Left cardiac atrium (tissue), 4 donors: ENCODE results near the gene NEK7. TPM values are rescaled to one million over a fixed set of nuclear protein-coding genes. Genes with fewer than 3 reads are reported as not detected.
"Not testable (repeated sequence)": the region's sequence is repeated elsewhere in the genome, so short reads cannot be mapped to it uniquely, and the experiment has no call there.

ENCODE experiments used
- ATAC-seq, 2 donors: fragments of 200-7000 bp; cut with Tn5 transposase; one replicate each; pipeline ENCODE4 v1.9.1; 2020; ENCODE audit warnings: mild to moderate bottlenecking in 2 of 2, moderate library complexity in 2 of 2
- DNase-seq: peaks from one replicate; pipeline ENCODE4 v3.0.0-alpha.2; 2020
- intact Hi-C, 2 donors: fragments of 100-400 bp; cut with DNase I; formaldehyde crosslinking; loops; one replicate each; pipeline versions ENCODE4 v1.14.1 to v1.15.1; 2022 to 2023
- total RNA-seq, 2 donors: library from RNA; stranded (reverse); fragmentation: NEBNext Ultra II Directional; extraction: Animal tissue kit (Norgen Biotek cat#: 25700); gene quantifications; one replicate each; pipeline ENCODE4 v1.2.1, GENCODE V29; 2021
- donor health status: DM: no; HTN: yes; CAD: no.
- donor health status: DM: no; HTN: yes; CAD: no; lungs with severe emphysema.
- donor health status: DM: yes; HTN: yes; CAD: no.
- donor health status: Dilated cardiomyopathy.

NEK7 gene
- total RNA-seq, 2 donors from 2014 or later, result 155 TPM

DNA sequence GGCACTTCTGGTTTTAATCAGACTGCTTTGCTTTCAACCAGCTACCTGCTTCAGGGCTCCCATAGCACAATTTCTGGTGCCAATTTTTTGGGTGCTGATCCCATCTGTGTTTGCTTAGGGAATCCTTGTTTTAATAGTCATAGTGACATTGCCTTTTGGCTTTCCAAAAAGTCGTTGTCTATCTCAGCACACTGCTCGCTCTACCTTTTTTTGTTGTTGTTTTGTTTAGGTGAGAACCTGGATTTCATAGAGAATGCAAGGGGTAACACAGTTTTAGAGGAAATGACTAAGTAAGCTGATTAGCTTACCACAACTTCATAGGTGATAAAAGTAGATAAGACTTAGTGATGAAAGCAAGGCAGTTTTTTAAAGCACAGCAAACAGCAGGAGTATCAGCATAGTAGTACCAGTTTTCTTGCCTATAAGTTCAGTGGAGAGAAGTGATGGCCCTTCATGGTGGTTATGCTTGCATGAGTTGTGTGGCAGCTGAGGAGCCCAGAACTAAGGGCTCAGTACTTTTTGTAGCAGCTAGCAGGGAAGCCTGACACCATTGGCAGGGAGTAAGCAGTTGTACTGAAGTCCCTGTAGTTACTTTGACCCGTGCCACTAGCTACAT lies 31.3 kb downstream of the NEK7 start:
- intact Hi-C loops, result no loop called here
- DNase-seq, result no peak
- peak; percentile 44 to 65 for ATAC-seq

GRCh38 chr1:198191117-198191516 lies 34.3 kb downstream of the NEK7 start:
- no peak for DNase-seq
- intact Hi-C loops, result no loop called here
- no peak for ATAC-seq

DNA sequence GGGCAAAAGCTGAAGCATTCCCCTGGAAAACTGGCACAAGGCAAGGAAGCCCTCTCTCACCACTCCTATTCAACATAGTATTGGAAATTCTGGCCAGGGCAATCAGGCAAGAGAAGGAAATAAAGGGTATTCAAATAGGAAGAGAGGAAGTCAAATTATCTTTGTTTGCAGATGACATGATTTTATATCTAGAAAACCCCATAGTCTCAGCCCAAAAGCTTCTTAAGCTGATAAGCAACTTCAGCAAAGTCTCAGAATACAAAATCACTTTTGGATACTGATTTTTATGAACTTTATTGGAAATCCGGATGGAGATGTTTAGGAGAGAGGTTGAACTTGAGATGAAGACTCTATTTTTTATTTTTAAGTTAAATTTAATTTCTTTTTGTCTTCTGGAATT lies 37.1 kb downstream of the NEK7 start:
- DNase-seq, intact Hi-C loops, ATAC-seq: not testable (repeated sequence)

DNA sequence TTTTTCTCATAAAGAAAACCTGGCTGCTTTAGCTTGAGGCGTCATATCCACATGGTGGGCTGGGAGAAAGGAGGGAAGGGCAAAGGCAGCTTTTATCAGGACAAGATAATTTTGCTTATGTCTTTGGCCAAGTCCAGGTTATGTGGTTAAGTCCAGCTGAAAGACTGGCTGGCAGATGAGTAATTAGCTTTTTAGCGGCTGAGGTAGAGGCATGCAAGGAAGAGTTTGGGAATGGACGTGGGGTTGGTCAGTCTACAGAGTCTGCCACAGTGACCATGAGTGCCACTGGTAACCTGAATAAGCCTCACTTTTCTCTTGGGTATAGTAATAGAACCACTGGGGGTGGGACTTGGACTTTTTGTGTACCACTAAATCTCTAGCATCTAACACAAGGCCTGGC lies 39.8 kb downstream of the NEK7 start:
- intact Hi-C loops, result no loop called here
- no peak for DNase-seq
- peak; percentile 50 to 87 for ATAC-seq

- no peak for ATAC-seq
- DNase-seq, result no peak
- intact Hi-C loops, result no loop called here
Observed at GRCh38 chr1:198197285-198197684, 40.5 kb downstream of the NEK7 start.

- DNase-seq (no peak), ATAC-seq (no peak)
- intact Hi-C loops, result no loop called here
Observed at GRCh38 chr1:198199105-198199504, 42.3 kb downstream of the NEK7 start.

GRCh38 chr1:198201956-198202784 lies 45.4 kb downstream of the NEK7 start:
- intact Hi-C loops, result loop anchor here (5.0 to 10.0 kb wide), 4 partner anchors 40 to 153 kb away; partner anchors contain the start of gene NEK7 (in 1 of the 2)
- DNase-seq (no peak), ATAC-seq (no peak)

DNA sequence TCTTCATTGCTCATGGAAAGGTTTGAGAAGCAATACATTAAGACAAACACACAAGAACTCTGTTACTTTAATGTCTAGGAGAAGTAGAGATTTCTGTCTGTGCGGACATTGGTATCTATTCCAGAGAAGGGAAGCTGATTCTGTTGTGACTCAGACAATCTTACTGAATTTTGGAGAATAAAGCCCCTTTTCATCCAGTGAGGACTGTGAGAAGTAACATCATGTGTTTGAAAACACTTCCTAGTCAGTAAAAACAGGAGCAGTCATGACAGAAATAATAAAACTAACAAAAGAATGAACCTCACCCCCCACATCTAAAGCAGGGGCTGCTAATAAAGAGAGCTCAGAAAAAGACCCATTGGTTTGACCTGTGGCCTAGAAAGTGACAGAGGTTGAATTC lies 46.6 kb downstream of the NEK7 start:
- intact Hi-C loops, result loop anchor here (5.0 to 10.0 kb wide), 4 partner anchors 41 to 151 kb away; partner anchors contain the start of gene NEK7 (in 1 of the 2)
- DNase-seq (no peak), ATAC-seq (no peak)

DNA sequence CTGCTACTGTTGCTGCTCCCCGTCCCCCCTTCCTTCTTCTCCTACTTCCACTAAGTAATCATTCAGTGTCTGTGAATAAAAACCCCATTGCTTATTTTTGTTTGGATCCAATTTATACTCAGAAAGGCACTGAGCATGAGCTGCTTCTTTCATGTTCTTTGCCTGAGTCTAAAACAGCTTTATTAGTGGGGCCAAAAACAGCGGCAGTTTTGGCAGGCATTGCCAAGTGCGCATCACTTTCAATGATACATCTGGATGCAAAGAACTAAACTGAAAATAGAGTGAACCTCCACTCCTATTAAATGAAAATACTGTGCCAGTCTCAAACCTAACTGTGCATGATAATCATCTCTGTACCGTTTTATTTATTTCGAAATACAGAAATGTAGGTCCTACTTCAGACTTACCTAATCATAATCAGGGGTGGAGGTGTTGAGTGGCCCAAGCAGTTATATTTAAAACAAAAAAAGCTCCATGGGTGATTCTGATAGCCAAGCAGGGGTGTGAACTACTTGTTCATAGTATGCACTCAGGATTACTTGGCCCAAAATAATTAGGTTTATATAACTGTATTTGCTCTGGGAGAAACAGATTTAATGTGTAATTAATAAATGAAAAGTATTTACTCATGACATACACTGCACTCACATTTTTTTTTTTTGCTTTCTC lies 48.4 kb downstream of the NEK7 start:
- DNase-seq (no peak), ATAC-seq (peak; percentile 60 to 73)
- intact Hi-C loops, result loop anchor here (5.0 to 10.0 kb wide), 3 partner anchors 50 to 262 kb away; partner anchors contain the start of gene NEK7 (in 1 of the 2)

DNA sequence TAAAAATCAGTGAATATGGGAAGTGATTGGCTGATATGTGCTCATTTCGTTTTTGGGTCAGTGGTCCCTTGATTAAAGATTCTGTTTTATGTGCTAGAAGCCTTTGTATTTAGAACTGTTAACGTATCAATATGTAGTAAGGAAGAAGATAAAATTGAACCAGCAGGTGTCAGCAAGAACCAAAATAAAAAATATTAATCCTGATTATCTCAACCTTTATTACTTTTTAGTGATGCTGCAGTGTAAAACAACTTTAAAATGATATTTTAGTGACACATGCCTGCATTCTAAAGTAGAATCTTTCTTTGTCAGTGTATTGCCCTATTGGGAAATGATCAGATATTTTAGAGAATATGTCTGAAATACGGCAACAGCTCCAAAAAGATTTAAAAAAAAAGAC lies 49.5 kb downstream of the NEK7 start:
- ATAC-seq, result no peak
- intact Hi-C loops, result loop anchor here (5.0 to 10.0 kb wide), 3 partner anchors 51 to 261 kb away; partner anchors contain the start of gene NEK7 (in 1 of the 2)
- DNase-seq, result no peak

DNA sequence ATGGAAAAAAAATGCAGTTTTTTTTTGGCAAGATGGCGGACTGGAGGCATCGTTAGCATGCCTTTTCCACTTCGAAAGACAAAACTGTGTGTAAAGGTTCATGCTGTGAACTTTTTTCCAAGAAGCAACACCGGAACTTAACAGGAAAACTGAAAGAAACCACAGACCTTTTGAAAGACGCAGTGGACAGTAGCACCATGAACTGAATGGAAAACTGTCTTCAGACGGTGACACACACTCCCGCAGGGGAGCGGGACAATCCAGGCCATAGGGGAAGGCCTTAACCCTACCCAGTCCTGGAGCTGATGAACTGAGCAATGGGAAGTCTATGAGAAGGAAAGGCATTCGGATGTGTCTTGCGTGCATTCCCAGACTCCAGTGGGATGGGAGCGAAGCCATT lies 54.9 kb downstream of the NEK7 start:
- ATAC-seq (peak in 1 of 2 donors; percentile 28), DNase-seq (no peak)
- intact Hi-C loops, result no loop called here

DNA sequence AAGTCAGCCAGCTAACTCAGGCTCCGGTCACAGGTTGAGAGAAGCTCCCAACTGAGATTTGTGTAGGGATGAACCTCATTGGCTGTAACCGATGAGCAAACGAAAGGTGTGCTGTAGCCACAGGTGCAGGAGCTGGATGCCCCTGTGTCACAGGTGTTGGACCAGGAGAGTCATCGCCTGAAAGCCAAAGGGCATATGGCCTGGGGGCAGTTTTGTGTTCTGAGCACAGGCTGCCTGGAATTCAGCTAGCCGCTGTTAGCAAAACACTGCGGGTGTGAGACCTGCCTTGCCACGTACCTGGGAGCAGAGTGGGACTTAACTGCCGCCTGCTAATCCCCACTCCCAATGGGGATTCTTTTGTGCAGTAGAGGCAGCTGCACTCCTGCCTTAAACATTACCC lies 55.3 kb downstream of the NEK7 start:
- DNase-seq (no peak), ATAC-seq (no peak)
- intact Hi-C loops, result no loop called here

DNA sequence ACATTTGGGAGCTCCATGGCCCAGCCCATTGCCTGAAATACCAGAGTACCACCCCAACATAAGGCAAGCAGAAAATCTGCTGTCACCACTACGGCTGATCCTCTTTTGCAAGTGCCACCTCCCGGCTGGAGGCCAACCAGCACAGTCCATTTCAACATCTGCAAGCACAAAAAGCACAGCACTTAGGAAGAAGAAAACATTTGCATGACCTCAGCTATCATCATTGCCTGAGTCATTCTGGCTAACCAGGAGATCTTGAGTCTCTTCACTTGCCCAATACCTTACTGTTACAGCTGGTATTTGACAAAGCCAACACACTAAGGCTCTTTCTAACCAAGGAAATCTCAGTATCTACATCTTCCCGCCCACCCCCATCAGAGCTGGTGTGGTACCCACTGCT lies 55.9 kb downstream of the NEK7 start:
- DNase-seq, result no peak
- ATAC-seq, result peak in 1 of 2 donors; percentile 88
- intact Hi-C loops, result no loop called here

- intact Hi-C loops, result no loop called here
- DNase-seq (no peak), ATAC-seq (no peak)
Observed at GRCh38 chr1:198214924-198215323, 58.1 kb downstream of the NEK7 start.

GRCh38 chr1:198220428-198220827 lies 63.6 kb downstream of the NEK7 start:
- DNase-seq (no peak), ATAC-seq (peak in 1 of 2 donors; percentile 86)
- intact Hi-C loops, result no loop called here

DNA sequence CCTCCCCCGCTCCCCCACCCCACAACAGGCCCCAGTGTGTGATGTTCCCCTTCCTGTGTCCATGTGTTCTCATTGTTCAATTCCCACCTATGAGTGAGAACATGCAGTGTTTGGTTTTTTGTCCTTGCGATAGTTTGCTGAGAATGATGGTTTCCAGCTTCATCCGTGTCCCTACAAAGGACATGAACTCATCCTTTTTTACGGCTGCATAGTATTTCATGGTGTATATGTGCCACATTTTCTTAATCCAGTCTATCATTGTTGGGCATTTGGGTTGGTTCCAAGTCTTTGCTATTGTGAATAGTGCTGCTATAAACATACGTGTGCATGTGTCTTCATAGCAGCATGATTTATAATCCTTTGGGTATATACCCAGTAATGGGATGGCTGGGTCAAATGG lies 70.2 kb downstream of the NEK7 start:
- ATAC-seq, intact Hi-C loops, DNase-seq: not testable (repeated sequence)

- intact Hi-C loops, ATAC-seq, DNase-seq: not testable (repeated sequence)
Observed at GRCh38 chr1:198227454-198227853, 70.7 kb downstream of the NEK7 start.

- intact Hi-C loops, result no loop called here
- ATAC-seq, result peak in 1 of 2 donors; percentile 30
- DNase-seq, result no peak
Observed at GRCh38 chr1:198228925-198229324, 72.1 kb downstream of the NEK7 start.

DNA sequence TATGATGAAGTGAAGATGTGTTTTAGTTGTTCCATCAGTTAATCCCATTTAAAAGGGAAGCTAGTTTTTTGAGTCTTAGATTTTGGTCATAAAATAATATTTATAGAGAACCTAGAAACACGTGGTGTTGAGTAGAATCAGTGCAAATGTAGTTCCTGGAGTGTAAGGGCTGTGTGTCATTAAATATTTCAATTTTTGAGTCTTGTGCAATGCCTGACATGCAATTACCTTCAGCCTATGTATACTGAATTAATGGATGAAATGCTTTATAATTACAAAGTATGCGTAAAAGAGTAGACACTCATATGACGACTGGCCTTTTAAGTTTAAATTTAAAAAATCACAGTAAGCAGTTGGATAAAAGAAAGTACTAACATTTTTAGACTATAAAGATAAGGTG lies 75.0 kb downstream of the NEK7 start:
- DNase-seq (no peak), ATAC-seq (no peak)
- intact Hi-C loops, result no loop called here

DNA sequence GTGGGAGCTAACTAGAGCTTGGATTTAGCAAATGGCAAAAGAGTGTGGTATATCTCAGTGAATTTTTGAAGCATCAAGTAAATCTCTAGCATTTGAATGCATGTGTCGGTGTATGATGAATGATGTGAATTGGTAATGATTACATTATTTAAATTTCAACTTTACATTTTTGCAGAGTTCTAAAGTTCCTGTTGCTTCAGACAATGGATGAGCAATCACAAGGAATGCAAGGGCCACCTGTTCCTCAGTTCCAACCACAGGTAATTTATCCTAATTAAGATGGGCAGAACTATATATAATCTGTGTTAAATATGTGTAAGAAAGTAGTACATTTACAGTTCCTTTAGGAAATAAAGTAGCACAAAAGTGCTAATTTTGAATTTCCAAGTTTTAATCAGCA lies 75.6 kb downstream of the NEK7 start:
- DNase-seq, result no peak
- ATAC-seq, result no peak
- intact Hi-C loops, result no loop called here
